Stimulated activated CD8-positive, alpha-beta memory T cell treated with anti-CD3 and anti-CD28 coated beads, Interleukin-7, amount 100 ng/mL, for 1 hour (primary cell): ENCODE data around the gene XPNPEP1.
A peak's percentile ranks its signal among the peaks of the same experiment; 100 is the strongest.

Source experiments
- DNase-seq, 2 donors: peaks; one replicate each; pipeline ENCODE4 v3.0.0-alpha.2; 2020; ENCODE audit warnings: low read depth in 2 of 2

XPNPEP1 gene

GRCh38 chr10:109922976-109923921, at the start of gene XPNPEP1:
XPNPEP1 (minus strand) TSS chr10:109923511; CDS start chr10:109923433, 78 bp downstream.
- peak; percentile 53 for DNase-seq

GRCh38 chr10:109972372-109973001, 49.2 kb upstream of the XPNPEP1 start:
- no peak for DNase-seq

- DNase-seq, result no peak
Observed at GRCh38 chr10:109971634-109972033, 48.3 kb upstream of the XPNPEP1 start.

GRCh38 chr10:109969760-109970346, 46.5 kb upstream of the XPNPEP1 start:
- no peak for DNase-seq

GRCh38 chr10:109968953-109969759, 45.8 kb upstream of the XPNPEP1 start:
- no peak for DNase-seq

DNA sequence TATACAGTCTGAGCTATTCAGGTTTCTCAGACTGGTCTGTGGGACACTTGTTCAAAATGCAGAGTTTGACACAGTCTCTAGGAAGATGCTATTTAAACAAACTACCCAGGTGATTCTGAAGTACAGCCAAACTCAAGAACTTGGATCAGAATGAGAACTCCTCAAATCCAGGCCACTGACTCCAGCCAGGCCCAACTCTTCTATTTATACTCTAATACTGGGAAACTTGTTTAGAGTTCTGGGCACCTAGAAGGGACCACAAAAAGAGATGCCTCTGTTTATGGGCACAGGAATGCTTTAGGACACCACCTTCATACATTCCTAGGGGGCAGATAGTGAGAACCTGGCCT, 44.4 kb upstream of the XPNPEP1 start:
- no peak for DNase-seq

DNA sequence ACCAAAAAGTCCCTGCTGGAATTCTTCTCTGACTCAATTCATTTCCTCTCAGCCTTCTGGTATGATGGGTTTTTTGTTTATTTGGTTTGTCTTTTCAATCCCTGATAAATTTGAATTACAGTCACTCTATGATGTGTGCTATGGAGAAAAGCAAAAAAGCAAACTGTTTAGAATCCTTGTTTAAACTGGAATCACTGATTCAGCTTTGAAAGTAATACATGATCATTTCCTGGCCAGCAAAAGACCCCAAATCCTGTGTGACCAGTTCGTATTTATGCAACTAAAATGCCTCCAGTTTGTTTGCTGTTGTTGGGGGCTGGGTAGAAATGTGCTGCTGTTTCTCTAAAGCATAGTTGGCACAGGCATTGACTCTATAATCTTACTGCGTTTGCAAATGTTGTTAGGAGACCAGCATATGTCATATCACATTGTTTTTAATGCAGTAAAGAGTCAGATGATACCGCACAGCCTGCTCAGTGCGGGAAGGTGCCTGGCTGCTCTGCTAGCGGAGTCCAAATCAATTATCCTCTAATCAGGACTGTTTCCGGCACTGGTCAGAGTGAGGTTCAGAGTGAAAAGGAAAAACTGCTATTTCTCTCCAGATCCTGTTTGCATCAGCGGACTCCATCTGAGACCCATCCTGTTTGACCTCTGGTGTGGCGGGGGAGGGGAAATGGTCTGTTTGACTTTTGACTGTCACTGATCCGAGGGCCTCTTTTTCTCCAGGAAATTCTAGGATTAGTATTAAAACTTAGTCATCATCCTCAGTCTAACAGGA, 43.8 kb upstream of the XPNPEP1 start:
- no peak for DNase-seq

- no peak for DNase-seq
Observed at GRCh38 chr10:109964318-109964717, 41.0 kb upstream of the XPNPEP1 start.

DNA sequence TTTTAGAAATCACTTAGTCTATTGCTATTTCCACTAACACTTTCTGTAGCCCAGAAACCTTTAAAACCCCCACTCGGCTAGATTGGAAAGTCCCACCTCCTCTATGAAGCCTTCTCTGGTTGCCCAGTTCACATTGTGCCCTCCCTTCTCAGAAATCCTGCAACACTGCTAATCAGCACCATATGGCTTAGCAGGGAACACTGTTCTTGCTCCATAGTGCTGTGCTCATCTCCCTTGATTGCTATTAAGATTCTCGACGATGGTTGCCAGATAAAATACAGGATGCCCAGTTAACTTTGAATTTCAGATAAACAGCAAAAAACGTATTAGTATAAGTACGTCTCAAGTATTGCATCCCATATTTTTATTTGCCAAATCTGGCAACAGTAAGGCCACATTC, 40.1 kb upstream of the XPNPEP1 start:
- DNase-seq, result no peak

DNA sequence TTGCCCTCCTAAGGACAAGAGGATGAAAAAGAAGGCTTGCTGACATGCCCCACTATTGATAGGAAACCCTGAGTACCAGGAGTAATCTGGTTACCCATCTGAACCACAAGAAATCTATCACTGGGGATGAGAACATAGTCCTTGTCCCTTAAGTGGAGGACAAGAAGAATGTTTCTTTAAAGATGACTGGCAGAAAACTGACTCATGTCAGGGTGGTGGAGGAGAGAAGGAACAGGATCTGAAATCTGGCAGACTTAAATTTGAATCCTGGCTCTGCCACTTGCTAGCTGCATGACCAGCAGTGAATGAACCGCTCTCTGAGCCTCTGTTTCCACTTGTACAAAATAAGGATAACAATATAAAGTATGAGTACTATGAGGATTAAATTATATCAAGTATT, 38.9 kb upstream of the XPNPEP1 start:
- no peak for DNase-seq

- DNase-seq, result no peak
Observed at GRCh38 chr10:109961174-109962001, 38.1 kb upstream of the XPNPEP1 start.

DNA sequence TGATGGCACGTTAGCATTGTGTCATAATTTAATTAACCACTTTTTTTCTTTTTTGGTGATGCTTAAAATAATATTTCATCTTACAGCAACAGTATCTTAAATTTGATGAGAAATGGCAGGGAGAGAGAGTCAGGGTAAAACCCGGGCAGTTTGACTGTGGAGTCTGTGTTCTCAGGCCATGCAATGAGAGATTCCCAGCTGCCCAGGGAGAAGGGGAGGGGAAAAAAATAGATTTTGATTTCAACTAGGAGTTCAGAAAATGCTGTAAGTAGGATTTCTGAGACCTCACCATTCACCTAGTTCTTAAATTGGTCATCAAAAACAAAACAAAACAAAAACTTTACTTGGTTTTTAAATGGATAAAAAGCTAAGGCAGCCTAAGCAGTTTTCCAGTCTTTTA, 37.4 kb upstream of the XPNPEP1 start:
- DNase-seq, result no peak

DNA sequence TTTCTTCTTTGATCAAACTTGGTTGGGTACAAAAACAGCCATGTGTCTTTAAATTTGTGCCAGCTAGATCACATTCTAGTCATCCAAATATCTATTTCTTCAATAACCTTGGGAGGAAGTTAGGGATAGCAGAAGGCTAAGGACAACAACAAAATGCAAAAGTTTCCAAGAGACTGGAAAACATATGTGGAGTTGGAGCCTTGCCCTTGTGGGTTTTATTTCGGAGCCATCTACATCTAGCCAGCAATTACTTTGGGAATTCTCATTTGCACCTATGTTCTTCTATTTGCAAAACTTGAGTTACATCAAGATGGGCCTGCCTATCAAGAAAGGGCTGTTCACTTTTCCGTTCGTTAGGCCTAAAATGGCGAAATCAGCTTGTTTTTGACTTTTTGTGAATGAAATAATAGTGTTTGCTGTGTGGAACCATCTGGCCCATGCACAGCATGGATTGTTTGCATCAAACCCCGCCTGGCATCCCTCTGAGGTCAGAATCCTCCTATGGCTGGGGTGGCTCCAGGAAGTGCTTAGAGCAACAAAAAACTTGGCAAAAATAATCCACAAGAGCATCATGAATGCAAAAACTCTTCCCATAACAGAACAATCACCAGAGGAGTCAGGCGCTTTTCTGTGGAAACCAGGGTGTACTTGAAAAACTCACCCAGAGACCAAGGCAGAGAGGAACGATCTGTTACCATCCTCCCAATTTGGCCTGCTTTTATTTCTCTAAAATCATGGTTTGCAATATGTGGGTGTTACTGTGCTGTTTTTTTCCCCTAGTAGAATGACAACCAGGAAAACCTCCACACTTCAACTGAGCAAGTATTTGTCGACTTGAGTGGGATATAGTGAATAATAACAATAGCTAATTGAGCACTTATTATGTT, 36.2 kb upstream of the XPNPEP1 start:
- DNase-seq, result no peak

DNA sequence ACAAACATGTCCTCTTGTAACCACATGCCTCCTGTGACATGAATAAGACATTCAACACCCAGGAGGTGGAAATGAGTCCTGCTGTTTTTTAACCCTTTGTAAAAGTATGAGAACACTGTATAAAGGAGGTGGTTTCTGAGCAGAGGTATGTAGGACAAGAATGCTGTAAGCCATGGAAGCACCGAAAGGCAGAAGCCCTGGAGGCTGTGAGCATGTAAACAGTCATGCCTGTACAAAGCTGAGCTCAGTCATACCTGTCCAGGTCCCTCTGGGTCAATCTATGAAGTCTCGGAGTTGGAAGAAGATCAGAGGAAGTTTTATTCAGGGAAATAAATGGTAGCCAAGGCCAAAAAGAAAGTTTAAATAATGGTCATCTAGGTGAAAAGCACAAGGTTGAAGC, 34.7 kb upstream of the XPNPEP1 start:
- DNase-seq, result no peak

GRCh38 chr10:109957092-109957797, 33.9 kb upstream of the XPNPEP1 start:
- DNase-seq, result no peak

- no peak for DNase-seq
Observed at GRCh38 chr10:109956454-109957091, 33.3 kb upstream of the XPNPEP1 start.

DNA sequence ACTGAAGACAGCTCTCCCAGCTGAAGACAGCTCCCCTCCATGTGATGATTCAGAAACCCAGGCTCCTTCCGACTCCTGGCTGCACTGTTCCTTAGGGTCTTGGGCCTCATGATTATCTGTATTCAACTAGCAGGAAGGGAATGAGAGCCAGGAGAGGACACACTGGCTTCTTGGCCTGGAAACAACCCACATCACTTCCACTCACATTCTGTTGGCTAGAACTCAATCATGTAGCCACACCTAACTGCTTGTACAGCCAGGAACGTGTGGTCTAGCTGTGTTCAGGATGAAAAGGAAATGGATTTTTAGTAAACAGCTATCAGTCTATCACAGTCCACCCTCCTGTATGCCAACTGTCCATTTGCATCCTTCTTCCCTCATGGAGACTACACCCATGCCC, 30.5 kb upstream of the XPNPEP1 start:
- no peak for DNase-seq

GRCh38 chr10:109952526-109952925, 29.2 kb upstream of the XPNPEP1 start:
- no peak for DNase-seq
